HG03135 (cell line): ENCODE data around the gene ZNRF3.

Experiments used
- ATAC-seq: cut with Tn5 transposase; IDR thresholded peaks from one replicate; pipeline ENCODE4 v1.9.1; 2021; ENCODE audit warnings: mild to moderate bottlenecking, moderate library complexity; ENCODE audit not compliant: unreplicated experiment

ZNRF3 gene

GRCh38 chr22:29054251-29054767, 170.9 kb downstream of the ZNRF3 start:
- no peak for ATAC-seq

DNA sequence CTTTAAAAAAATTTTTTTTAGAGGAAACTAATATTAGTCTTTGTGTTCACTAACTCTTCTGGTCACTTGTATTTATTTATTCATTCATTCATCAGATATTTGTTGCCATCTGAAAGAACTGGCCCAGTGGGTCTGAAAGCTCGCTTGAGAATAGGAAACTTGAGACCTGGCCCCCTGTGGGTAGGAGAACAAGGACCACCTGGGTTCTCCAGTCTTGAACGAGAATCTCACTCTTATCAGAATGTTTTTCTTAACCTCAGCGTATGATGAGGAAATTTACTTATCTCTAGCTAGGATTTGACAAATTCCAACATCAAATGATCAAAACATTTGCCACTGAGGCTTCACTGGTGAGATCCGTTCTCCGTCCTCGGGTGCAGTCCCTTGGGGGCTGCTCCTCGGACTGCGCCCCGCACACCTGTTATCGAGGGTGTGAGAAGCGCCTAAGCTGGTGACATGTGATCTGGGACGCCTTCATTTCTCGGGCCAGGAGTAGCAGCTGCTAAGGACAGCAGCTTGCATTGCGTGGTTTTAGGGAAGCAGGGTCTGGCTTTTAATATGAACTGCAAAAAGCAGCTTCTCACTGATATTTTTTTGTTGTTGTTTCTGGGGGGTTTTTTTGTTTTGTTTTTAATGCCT, 171.9 kb downstream of the ZNRF3 start:
- ATAC-seq: no peak

GRCh38 chr22:29056472-29056871, 173.1 kb downstream of the ZNRF3 start:
- ATAC-seq: no peak

DNA sequence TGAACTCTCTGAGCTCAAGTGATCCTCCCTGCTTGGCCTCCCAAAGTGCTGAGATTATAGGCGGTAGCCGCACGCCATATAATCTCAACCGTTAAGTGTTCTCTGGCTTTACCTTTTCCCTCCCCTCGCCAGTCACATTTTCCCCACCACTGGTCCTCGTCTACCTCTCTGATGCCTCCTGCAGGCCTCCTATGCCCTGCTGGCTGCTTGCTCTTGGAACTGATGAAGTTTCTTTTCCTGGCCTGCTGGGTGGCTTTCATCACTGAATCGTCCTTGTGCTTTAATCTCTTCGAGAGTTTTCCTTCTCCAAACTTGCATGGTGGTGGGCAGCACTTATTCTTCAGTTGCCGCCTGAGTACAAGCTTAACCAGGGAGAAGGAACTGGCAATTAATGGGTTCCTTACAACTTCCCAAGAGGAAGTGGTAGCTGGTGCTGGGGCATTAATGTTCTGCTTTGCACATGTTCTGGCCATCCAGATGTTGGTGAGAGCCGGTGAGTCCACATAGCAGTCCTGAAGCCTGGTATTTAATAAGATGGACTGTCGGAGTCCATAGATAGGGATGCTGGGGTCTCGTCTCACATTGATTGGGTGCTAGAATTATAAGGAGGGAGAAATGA, 177.0 kb downstream of the ZNRF3 start:
- ATAC-seq: no peak

DNA sequence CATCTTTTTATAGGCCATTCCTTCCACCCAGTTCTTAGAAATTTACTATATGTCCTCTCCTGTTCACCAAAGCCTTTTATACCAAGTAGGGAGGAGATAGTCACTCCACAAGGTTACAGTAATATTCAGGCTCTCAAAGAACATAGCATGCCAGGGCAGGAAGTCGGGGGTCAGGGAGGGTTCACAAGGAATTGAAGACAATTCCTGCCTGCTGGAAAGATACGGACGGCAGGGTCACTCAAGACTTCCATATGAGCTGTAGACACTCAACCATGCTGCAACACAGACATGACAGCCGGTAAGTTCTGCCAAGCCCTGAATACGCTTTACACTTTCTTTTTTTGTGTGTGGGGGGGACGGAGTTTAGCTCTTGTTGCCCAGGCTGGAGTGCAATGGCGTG, 177.6 kb downstream of the ZNRF3 start:
- ATAC-seq: no peak

- ATAC-seq: no peak
Measured at GRCh38 chr22:29061773-29062172, 178.4 kb downstream of the ZNRF3 start, which contains the start of gene C22orf31. TSS of gene C22orf31 (minus strand) at chr22:29061831. CDS start at chr22:29061792, 39 bp downstream.

DNA sequence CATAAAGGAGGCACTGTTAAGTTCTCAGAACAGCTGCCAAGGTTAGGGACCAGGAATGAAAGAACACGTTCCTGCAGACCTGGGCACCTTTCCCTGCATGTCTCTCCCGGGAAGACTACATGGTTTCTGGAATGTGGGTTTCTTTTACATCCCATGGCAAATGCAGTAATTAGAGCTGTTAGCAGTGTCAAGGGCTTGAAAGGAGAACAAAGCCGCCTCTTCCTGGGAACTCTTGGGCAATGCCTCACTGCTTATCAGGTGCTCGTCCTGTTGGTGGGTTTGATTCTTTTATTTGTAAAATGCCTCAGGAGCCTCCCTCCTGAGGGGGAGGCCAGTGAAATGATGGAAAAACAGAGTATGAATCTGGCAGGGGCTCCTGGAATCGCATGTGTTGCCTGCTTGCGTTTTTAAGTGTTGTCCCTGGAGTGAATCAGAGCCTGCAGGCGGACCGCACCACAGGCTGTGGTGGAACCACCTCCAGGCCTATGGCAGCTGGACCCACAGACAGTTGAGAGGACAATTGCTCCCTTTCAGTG, 179.0 kb downstream of the ZNRF3 start:
- ATAC-seq: no peak

DNA sequence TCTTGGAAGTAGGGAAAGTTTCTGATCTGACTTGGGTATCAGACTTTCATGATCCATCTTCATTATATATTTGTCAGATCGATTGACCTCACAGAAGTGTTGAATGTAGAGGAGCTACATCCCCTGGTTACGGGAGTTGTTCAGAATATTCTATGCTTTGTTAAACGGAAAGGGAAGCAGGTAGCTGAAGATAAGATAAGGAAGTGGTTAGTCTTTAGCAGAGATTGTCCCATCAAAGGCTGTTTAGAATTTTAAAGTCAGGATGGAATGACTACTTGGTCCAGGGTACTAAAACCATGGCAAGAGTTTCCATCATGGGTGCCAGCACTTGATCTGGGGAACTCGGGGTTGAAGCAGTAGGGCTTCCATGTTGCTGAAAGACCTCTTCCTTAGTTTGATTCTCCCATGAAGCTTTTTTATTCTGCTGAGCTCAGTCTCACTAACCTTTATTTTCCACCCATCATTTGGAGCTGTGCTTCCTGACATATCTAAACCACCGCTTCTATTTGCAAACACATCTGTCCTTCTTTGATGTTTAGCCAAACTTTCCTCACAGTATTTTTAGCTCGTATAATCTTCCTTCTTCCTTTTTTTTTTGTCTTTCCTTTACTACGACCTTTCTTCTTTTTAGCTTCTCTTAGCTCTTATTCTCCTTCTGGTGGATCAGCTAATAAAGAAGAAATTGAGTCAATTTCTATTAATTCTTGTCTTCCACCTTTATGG, 182.3 kb downstream of the ZNRF3 start:
- ATAC-seq: no peak

GRCh38 chr22:29069463-29069862, 186.1 kb downstream of the ZNRF3 start:
- ATAC-seq: no peak

DNA sequence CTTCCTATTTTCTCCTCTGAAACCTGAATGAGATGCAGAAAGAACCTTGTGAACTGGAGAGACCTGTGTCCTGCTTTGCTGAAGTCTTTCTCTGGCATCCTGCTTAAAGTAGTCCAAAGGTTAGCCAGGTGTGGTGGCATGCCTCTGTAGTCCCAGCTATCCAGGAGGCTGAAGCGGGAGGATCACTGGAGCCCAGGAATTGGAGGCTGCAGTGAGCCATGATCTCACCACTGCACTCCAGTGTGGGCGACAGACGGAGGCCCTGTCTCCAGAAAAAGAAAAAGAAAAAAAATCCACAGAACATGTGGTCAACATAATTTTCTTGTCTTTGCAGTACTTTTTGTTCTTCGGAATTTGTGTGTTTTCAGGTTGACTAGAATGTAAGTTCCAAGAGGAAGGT, 187.1 kb downstream of the ZNRF3 start:
- ATAC-seq: no peak

- no peak for ATAC-seq
Measured at GRCh38 chr22:29071261-29072045, 188.1 kb downstream of the ZNRF3 start.

DNA sequence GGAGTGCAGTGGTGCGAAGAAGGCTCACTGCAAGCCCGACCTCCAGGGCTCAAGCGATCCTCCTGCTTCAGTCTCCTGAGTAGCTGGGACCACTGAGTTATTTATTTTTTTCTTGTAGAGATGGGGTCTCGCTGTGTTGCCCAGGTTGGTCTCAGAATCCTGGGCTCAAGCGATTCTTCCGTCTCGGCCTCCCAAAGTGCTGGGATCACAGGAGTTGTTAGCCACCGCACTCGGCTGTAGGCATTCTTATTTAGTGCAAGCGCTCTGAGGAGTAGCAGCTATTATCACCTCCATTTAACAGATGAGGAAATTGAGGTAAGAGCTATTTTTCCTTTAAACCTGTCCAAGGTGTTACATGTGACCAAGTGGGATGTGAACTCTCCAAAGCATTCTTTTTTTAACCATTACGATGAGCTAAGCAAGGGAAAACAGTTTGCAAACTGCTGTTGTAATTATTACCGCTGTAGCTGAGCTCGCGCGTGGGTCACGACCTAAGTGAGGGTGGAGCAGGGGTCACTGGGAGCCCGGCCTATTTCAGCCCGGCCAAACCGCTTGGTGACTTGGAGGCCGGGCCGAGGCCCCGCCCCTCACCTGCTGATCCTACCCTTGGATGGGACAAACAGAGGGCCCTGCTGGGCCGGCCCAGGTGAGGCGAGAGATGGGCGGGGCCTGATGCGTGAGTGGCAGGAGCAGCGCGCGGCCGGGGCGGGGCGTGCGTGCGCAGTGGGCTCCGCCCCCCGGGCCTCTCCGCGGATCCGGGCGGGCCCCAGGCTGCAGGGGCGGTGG, 189.0 kb downstream of the ZNRF3 start:
- peak; percentile 72 for ATAC-seq

- ATAC-seq: peak; percentile 26
Measured at GRCh38 chr22:29072979-29073617, 189.7 kb downstream of the ZNRF3 start, which contains the start of gene KREMEN1. TSS of gene KREMEN1 (plus strand) at chr22:29073035. CDS start at chr22:29073131, 96 bp downstream.

- ATAC-seq: no peak
Measured at GRCh38 chr22:29073618-29074275, 190.4 kb downstream of the ZNRF3 start.

DNA sequence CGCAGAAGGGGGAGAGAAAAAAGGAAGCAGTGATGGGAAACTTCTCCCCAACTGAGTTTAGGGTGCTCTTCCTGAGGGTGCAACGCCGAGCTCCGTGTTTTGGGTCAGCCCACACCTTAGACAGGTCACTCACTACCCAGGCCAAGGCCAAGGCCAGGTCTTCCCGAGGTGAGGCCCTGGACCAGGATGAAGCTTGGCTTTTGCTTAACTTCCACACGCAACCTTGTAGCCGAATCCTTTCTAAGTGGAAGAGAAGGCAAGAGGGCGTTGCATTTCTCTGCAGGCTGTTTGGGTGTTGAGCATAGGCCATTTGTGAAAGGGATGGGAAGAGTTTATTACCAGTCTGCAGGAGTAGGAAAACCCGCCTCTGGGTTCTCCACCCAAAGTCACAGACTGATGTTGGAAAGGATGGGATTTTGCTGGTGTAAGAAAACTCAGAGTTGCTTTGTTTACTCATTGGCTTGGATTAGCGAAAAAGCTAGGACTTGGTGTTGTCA, 191.0 kb downstream of the ZNRF3 start:
- no peak for ATAC-seq

DNA sequence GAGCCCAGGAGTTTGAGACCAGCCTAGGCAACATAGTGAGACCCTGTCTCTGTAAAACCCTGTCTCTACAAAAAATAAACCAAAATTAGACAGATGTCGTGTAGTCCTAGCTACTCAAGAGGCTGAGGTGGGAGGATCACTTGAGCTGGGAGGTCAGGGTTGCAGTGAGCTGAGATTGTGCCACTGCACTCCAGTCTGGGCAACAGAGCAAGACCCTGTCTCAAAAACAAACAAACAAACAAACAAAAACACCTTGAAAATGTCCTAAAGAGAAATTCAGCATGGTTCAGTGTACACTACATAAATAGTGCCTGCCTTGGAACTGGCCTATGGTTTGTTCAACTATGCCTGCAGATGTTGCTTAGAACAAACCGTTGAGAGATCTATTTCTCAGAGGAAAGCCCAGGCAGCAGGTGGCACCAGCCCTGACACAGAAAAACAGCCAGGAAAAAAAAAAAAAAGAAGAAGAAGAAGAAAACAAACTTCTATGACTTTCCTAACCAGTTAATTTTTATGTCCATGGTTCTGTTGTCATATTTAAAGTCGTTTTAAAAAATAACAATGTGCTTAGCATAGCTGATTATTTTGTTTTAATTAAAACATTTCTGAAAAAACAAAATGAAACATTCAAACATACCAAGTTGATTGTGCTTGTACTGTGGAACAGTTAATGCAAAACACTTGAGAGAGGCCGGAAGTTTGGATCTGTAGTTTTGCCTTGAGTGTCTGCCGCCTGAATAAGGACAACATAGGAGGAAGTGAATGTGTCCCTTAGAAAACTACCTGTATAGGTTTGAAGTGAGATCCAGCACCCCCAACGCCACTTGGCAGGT, 194.9 kb downstream of the ZNRF3 start:
- ATAC-seq: no peak

DNA sequence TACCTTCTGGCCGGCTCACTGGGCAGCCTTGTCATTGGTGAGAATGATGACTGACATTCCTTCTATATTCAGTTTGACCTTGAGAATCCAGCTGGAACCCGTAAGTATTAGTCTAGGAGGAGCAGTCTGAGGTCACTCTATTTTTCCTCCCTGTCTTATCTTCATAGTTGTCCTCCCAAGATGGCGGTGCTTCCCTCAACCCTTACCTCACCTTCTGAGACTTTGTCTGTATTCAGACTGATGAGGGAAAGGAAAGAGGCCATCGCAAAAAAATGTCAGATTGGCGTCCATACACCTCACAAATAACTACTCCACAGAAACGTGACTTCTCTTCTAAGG, 195.5 kb downstream of the ZNRF3 start:
- ATAC-seq: no peak
